ENCODE results near the gene UBE2G2.

- TF ChIP-seq POLR2A (IDR thresholded peaks at IDR 0.05) = no peak
- no peak for TF ChIP-seq CTCF (IDR thresholded peaks at IDR 0.05)
These were observed 41.9 kb downstream of the UBE2G2 start for GRCh38 chr21:44759628-44760285.
